Large intestine (tissue), 3 donors: ENCODE measurements around the gene DZIP1. TPM values are rescaled to one million over a fixed set of nuclear protein-coding genes. Genes with fewer than 3 reads are reported as not detected.

Source experiments
- DNase-seq, 2 donors: peaks; one replicate each; pipeline versions ENCODE4 v3.0.0 to v3.0.0-alpha.2; 2013
- H3K27ac ChIP-seq: one replicate; pipeline ENCODE4 v1.5.1; 2013; ENCODE audit warnings: low read length
- H3K27me3 ChIP-seq: 2 replicates; pipeline ENCODE4 v1.6.1; 2013; ENCODE audit warnings: low read length; ENCODE audit not compliant: control insufficient read depth, insufficient read depth
- H3K36me3 ChIP-seq: 2 replicates; pipeline ENCODE4 v1.6.1; 2013; ENCODE audit warnings: low read length; ENCODE audit not compliant: control insufficient read depth, insufficient read depth
- H3K4me1 ChIP-seq: one replicate; pipeline ENCODE4 v1.6.1; 2013; ENCODE audit warnings: low read length; ENCODE audit not compliant: control insufficient read depth, insufficient read depth
- H3K4me3 ChIP-seq: one replicate; pipeline ENCODE4 v1.5.1; 2013; ENCODE audit warnings: low read length
- H3K9me3 ChIP-seq: one replicate; pipeline ENCODE4 v1.6.1; 2013; ENCODE audit warnings: mild to moderate bottlenecking, low read depth, low read length, moderate library complexity; ENCODE audit not compliant: control insufficient read depth
- WGBS: methylation state at CpG from one replicate; pipeline ENCODE4 v1.1.5; 2013; ENCODE audit warnings: low lambda C conversion rate; ENCODE audit not compliant: insufficient coverage; 5-methylcytosine and 5-hydroxymethylcytosine counted together
- polyA plus RNA-seq: library from polyadenylated mRNA; unstranded; fragments of 120-200 nt; gene quantifications from one replicate; pipeline ENCODE4 v1.2.1, GENCODE V29; 2013

Gene DZIP1
- polyA plus RNA-seq, 1 donor = 16.9 TPM

DNA sequence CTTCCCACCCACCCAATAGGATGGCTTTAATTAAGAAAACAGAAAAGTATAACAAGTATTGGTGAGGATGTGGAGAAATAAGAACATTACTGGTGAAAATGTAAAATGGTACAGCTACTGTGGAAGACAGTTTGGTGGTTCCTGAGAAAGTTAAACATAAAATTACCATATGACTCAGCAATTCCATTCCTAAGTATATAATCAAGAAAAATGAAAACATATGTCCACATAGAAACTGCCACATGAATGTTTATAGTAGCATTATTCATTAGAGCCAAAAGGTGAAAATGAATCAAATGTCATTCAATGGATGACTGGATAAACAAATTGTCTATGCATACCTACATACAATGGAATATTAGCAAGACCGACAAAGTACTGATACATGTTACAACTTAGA lies 16.9 kb downstream of the DZIP1 start:
- Histone ChIP-seq H3K9me3 (peaks cover 4% of the 10 kb centered on the region), H3K36me3 (peaks cover 16% of the 10 kb centered on the region), H3K4me3 (no peak overlapping the region), H3K27ac (no peak overlapping the region), H3K27me3 (no peaks in the 10 kb centered on the region), H3K4me1 (no peaks in the 10 kb centered on the region)
- no peak for DNase-seq
- no CpG with 5 or more reads among the region's 1 CpG for WGBS

DNA sequence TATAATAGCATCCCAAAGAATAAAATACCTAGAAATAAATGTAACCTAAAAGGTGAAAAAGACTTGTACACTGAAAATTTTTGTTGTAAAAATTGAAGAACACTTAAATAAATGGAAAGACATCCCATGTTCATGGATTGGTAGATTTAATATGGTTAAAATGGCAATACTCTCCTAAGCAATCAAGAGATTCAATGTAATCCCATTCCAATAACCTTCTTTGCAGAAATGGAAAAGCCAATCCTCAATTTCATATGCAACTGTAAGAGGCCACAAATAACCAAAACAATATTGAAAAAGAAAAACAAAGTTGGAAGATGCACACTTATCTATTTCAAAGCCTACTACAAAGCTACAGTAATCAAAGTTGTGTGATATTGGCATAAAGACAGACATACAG lies 17.7 kb downstream of the DZIP1 start:
- no peak for DNase-seq
- H3K4me1 ChIP-seq = no peaks in the 10 kb centered on the region
- no peaks in the 10 kb centered on the region for H3K27me3 ChIP-seq
- peaks cover 18% of the 10 kb centered on the region for H3K36me3 ChIP-seq
- no peak overlapping the region for H3K27ac ChIP-seq
- no peak overlapping the region for H3K4me3 ChIP-seq
- peaks cover 4% of the 10 kb centered on the region for H3K9me3 ChIP-seq

DNA sequence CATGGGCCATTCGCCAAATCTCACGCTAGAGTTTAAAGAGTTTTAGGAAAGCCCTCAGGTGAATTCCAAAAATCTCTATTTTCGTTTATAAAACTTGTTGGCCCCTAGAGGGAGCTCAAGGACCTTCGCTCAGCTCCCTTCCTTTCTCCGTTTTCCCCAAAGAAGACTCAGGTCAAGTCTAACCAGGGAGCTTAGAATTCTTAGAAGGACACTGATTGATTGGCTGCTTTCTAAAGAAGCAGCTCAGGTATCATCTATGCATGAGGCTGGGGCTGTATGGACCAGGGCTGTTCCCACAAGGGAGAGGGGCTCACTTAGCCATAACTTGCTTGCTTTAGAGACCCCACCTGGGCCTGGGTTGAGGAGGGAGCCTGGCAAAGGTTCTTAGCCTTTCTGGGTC lies 20.5 kb downstream of the DZIP1 start:
- peak; percentile 40 to 45 for DNase-seq

DNA sequence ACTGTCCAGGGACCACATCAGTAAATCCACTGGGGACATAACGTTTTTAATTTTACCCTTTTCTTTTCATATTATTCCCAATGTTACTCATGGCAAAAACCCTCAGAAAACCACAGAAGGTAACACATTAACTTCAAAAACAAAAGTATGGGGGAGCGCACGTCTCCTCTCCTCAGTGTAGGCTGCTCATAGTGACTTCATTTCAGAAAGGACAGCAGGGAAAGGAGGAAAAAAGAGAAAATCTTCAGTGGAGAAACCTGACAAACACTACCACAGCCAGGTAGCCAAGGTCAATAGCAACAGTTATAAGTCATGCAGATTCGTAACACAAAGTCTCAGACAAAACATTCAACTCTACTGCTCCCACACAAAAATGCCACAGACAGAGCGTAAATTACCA lies 21.4 kb downstream of the DZIP1 start:
- H3K27ac ChIP-seq = no peak overlapping the region
- DNase-seq = no peak
- H3K4me3 ChIP-seq = no peak overlapping the region
- H3K9me3 ChIP-seq = no peaks in the 10 kb centered on the region
- no peaks in the 10 kb centered on the region for H3K4me1 ChIP-seq
- H3K36me3 ChIP-seq = peaks cover 16% of the 10 kb centered on the region
- 100% methylated on average over 1 of the region's 5 CpGs for WGBS
- no peaks in the 10 kb centered on the region for H3K27me3 ChIP-seq

More for the DNA sequence above, 20.5 kb downstream of the DZIP1 start:
- peaks cover 4% of the 10 kb centered on the region for H3K9me3 ChIP-seq
- H3K4me3 ChIP-seq = no peak overlapping the region
- no peaks in the 10 kb centered on the region for H3K27me3 ChIP-seq
- H3K36me3 ChIP-seq = peaks cover 17% of the 10 kb centered on the region
- WGBS = no CpG with 5 or more reads among the region's 5 CpGs
- no peak overlapping the region for H3K27ac ChIP-seq
- H3K4me1 ChIP-seq = no peaks in the 10 kb centered on the region

DNA sequence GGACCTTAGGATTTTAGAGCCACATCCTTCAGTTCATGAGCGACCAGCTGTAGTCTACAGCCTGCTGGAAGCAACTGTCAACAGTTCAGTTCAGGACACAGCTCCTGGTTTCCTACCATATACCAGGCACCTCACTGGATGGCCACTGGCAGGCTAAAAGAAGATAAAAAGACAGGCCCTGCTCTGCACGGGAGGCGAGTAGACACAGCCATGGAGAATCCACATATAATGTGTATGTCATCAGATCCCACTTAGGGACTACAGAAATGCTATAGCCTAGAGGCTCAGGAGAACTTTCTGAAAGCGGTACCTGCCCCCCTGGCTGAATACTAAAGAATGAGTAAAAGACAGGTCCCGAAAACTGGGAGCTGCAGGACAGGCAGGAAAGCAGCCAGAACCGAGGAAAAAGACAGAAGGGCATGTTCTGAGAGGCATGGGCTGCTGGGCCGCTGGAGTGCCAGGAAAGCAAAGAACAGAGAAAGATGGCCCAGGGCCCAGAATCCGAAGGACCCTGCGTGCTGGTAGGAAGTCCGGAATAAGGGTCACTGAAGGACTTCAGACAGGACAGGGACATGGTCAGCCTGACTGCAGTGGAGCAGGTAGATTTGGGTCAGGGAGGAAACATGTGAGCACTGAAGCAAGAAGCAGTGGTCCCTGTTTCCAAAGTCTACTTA lies 23.5 kb downstream of the DZIP1 start:
- no peak for DNase-seq
- H3K36me3 ChIP-seq = peaks cover 13% of the 10 kb centered on the region
- H3K4me1 ChIP-seq = no peaks in the 10 kb centered on the region
- 100% methylated on average over 2 of the region's 10 CpGs for WGBS
- H3K4me3 ChIP-seq = no peak overlapping the region
- H3K27ac ChIP-seq = no peak overlapping the region
- no peaks in the 10 kb centered on the region for H3K27me3 ChIP-seq
- no peaks in the 10 kb centered on the region for H3K9me3 ChIP-seq

DNA sequence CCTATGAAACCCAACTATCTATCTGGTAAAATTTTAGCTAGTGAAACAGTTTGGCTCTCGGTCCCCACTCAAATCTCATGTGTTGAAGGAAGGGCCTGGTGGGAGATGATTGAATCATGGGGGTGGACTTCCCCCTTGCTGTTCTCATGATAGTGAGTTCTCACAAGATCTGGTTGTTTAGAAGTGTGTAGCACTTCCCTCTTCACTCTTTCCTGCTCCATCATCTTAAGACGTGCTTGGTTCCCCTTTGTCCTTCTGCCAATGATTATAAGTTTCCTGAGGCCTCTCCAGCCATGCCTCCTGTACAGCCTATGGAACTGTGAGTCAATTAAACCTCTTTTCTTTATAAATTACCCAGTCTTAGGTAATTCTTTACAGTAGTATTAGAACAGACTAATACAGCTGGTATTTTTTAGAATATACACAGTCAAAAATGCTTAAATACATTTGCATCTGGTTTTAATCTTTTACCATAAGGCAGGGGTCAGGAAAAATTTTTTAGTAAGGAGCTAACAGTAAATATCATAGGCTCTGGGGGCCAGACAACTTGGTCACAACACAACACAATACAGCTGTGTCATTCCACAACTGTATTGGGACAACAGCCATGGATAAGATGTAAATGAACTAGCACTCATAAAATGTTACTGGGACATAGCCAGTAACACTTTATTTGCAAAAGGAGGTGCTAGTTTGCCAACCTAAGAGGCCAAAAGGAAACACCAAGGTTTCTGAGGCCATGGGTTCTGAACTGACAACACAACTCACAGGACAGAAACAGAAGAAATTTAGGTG lies 24.3 kb downstream of the DZIP1 start:
- no peaks in the 10 kb centered on the region for H3K4me1 ChIP-seq
- peaks cover 13% of the 10 kb centered on the region for H3K36me3 ChIP-seq
- H3K27me3 ChIP-seq = no peaks in the 10 kb centered on the region
- no peak overlapping the region for H3K4me3 ChIP-seq
- no peaks in the 10 kb centered on the region for H3K9me3 ChIP-seq
- no peak for DNase-seq
- WGBS = 100% methylated on average over 1 of the region's 2 CpGs
- H3K27ac ChIP-seq = no peak overlapping the region

DNA sequence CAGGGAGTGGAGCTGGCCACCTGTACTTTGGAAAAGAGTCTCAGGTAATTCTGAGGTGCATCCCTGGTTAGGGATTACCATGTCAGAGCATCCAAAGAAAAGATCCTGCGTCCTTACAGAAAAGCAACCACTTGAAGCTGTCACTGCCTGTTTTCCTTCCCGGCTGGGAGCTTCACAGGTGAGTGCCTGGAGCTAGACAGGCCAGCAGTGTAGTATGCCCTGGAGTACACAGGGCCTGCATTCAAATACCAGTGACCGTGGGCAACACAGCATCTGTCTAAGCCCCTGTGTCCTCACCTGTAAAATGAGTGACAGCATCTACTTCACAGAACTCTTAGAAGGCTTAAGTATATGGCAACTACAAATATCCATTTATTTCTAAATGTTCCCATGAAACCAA lies 29.0 kb downstream of the DZIP1 start:
- no peak overlapping the region for H3K4me3 ChIP-seq
- peaks cover 2% of the 10 kb centered on the region for H3K36me3 ChIP-seq
- DNase-seq = no peak
- WGBS = no CpG with 5 or more reads among the region's 3 CpGs
- H3K27me3 ChIP-seq = no peaks in the 10 kb centered on the region
- no peaks in the 10 kb centered on the region for H3K4me1 ChIP-seq
- no peaks in the 10 kb centered on the region for H3K9me3 ChIP-seq
- no peak overlapping the region for H3K27ac ChIP-seq

DNA sequence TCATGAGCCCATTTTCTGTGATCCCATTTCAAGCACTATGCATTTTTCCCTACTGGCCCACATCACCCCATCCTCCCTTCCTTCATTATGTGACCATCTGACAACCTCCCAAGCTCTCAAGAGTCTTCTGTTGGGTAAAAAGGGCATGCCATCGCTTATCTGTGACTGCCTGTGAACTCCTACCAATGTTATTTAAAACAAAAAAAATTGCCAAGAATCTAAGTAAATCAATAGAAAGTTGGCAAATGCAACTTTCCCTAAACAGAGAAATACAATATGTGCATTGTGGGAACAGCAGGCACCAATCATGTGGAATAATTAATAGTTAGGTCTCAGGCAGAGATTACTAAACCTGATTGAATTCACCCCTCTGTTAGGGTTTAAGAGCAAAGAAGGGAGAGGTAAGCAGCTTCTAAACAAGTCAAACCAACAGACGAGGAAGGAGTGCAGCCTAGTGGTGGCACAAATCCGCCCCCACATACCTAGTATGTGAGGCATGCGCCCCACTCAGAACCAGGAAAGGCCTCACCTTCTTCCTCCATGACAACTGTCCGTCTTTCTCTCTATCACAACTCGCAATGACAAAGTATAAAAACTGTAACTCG lies 29.8 kb downstream of the DZIP1 start:
- DNase-seq = no peak
- Histone ChIP-seq H3K36me3 (no peaks in the 10 kb centered on the region), H3K27ac (no peak overlapping the region), H3K4me1 (no peaks in the 10 kb centered on the region), H3K4me3 (no peak overlapping the region), H3K27me3 (no peaks in the 10 kb centered on the region), H3K9me3 (no peaks in the 10 kb centered on the region)
- WGBS = no CpG with 5 or more reads among the region's 7 CpGs

DNA sequence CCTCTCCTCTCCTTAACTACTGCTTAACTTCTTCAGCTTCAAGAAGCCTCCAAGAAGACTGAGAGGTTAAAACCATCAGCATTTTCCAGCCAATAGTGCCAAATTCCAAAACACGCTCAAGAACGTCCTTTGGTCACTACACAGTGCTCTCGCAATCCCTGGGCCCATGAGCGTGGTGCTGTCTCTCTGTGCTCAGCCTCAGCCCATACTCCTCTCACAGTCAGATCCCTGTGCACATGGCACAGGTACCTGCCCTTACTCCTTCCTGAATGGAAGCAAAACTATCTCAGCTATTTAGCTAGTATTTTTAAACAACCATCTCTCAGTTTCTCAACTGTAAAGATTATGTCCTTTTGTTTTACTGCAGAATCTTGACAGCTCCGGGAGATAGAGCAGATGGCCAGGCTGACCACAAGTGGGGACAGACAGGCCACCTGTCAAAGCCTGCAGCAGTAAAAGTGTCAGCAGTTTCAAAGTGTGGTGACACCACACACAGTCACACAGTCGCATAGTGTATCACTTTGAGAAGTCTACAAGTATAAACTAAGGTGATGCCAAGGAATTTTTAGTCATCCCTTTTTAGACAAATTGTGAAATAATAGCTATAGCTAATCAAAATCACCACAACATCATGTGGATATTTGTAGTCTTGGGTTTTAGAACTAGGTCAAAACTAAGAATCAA lies 35.7 kb downstream of the DZIP1 start:
- no peak for DNase-seq
- Histone ChIP-seq H3K9me3 (peaks cover 2% of the 10 kb centered on the region), H3K27me3 (no peaks in the 10 kb centered on the region), H3K27ac (no peak overlapping the region), H3K4me3 (no peak overlapping the region), H3K4me1 (peaks cover 9% of the 10 kb centered on the region), H3K36me3 (no peaks in the 10 kb centered on the region)
- no CpG with 5 or more reads among the region's 6 CpGs for WGBS

DNA sequence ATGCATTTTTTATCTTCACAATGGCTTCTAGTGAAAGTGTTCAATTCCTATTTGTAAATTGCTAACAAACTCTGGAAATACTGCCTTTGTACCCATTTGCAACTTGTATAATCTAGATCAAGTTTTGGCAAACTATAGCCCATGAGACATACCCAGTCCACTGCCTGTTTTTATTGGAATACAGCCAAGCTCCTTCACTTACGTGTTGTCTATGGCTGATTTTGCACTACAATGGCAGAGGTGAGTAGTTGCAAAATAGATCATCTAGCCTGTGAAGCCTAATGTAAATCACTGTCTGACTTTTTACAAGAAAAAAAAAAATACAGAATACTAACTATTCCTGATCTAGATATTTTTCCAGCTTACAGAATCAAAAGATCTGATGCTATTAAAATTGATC lies 37.1 kb downstream of the DZIP1 start:
- Histone ChIP-seq H3K4me1 (peaks cover 15% of the 10 kb centered on the region), H3K9me3 (peaks cover 2% of the 10 kb centered on the region), H3K4me3 (no peak overlapping the region), H3K36me3 (no peaks in the 10 kb centered on the region), H3K27ac (no peak overlapping the region), H3K27me3 (no peaks in the 10 kb centered on the region)
- DNase-seq = no peak
- no CpG with 5 or more reads among the region's 1 CpG for WGBS
